CD4-positive, alpha-beta T cell (primary cell): Measurements from ENCODE around the gene SEC16A. TPM values are rescaled to one million over a fixed set of nuclear protein-coding genes. Genes with fewer than 3 reads are reported as not detected.
A peak's percentile ranks its signal among the peaks of the same experiment; 100 is the strongest.

Experiments used
- ATAC-seq: fragments of 200-7000 bp; cut with Tn5 transposase; one replicate; pipeline ENCODE4 v1.10.0; 2022; ENCODE audit warnings: mild to moderate bottlenecking; ENCODE audit not compliant: poor library complexity
- CTCF ChIA-PET: fragments of 350-600 bp; sonication (Branson Sonifier 250); formaldehyde crosslinking; loops from one replicate; lab custom pipeline; 2021; ENCODE audit warnings: antibody characterized with exemption, inconsistent platforms; lab: Charles Lee
- POLR2A ChIA-PET: fragments of 350-600 bp; sonication (Branson Sonifier 250); formaldehyde crosslinking; loops from one replicate; lab custom pipeline; 2021; ENCODE audit warnings: antibody characterized with exemption, inconsistent platforms; lab: Charles Lee
- DNase-seq, 14 experiments: peaks; one replicate each; pipeline ENCODE4 v3.0.0-alpha.2; 2013 to 2020; ENCODE audit warnings: mixed read lengths in 2 of 14
- H3K27ac ChIP-seq, 2 donors: one replicate each; pipeline versions ENCODE4 v1.5.1 to v1.7.0; 2013; ENCODE audit warnings: low read length in 2 of 2, low read depth in 1 of 2, mild to moderate bottlenecking in 1 of 2
- H3K27me3 ChIP-seq, 2 experiments: 1 replicate in 1 of 2; 2 replicates in 1 of 2; pipeline versions ENCODE4 v1.6.1 to v1.7.0; 2013; ENCODE audit warnings: low read length in 2 of 2, control low read depth in 1 of 2, mild to moderate bottlenecking in 1 of 2, moderate library complexity in 1 of 2; ENCODE audit not compliant: insufficient read depth in 2 of 2, control insufficient read depth in 1 of 2
- H3K36me3 ChIP-seq: one replicate; pipeline ENCODE4 v1.6.1; 2013; ENCODE audit warnings: low read length, control low read depth; ENCODE audit not compliant: insufficient read depth
- H3K4me1 ChIP-seq: one replicate; pipeline ENCODE4 v1.6.1; 2013; ENCODE audit warnings: low read length, control low read depth; ENCODE audit not compliant: insufficient read depth
- H3K4me3 ChIP-seq: one replicate; pipeline ENCODE4 v1.5.1; 2013; ENCODE audit warnings: mild to moderate bottlenecking, low read length, moderate library complexity
- H3K9me3 ChIP-seq, 2 experiments: 1 replicate in 1 of 2; 2 replicates in 1 of 2; pipeline versions ENCODE4 v1.6.1 to v1.7.0; 2013; ENCODE audit warnings: low read length in 2 of 2, mild to moderate bottlenecking in 2 of 2, control low read depth in 1 of 2, moderate library complexity in 1 of 2; ENCODE audit not compliant: control insufficient read depth in 1 of 2, insufficient read depth in 1 of 2
- H3K27ac Mint-ChIP-seq: one replicate; pipeline ENCODE4 v1.8.0; 2020; ENCODE audit warnings: mixed read lengths
- H3K27me3 Mint-ChIP-seq: one replicate; pipeline ENCODE4 v1.8.0; 2021; ENCODE audit warnings: mixed read lengths
- H3K36me3 Mint-ChIP-seq: one replicate; pipeline ENCODE4 v1.8.0; 2021; ENCODE audit warnings: low read depth, mixed read lengths
- H3K4me1 Mint-ChIP-seq: one replicate; pipeline ENCODE4 v1.8.0; 2021; ENCODE audit warnings: low read depth, mixed read lengths
- H3K4me3 Mint-ChIP-seq: one replicate; pipeline ENCODE4 v1.8.0; 2020; ENCODE audit warnings: mild to moderate bottlenecking, mixed read lengths
- H3K9me3 Mint-ChIP-seq: one replicate; pipeline ENCODE4 v1.8.0; 2020; ENCODE audit warnings: mixed read lengths
- CTCF ChIP-seq: fragments of 200-600 bp; IDR thresholded peaks from one replicate; pipeline ENCODE4 v1.8.0; 2022; ENCODE audit warnings: antibody characterized with exemption, mild to moderate bottlenecking
- intact Hi-C, 2 experiments: fragments of 100-400 bp; cut with DNase I in 1 of 2; cut with micrococcal nuclease in 1 of 2; formaldehyde crosslinking; loops; one replicate each; pipeline versions ENCODE4 v1.15.1 to v1.9.0; 2023 to 2025; cut with DNase I, micrococcal nuclease
- total RNA-seq, 174 experiments: library from RNA in 2 of 174; stranded (reverse) in 2 of 174; gene quantifications; one replicate each; pipeline ENCODE4 v1.2.3 and lab custom pipeline; 2021 to 2026

The SEC16A gene
- total RNA-seq, 2 experiments from 2014 or later: 73.0 to 75.0 TPM

- Histone ChIP-seq H3K27ac (no peak overlapping the region), H3K4me1 (no peaks in the 10 kb centered on the region), H3K27me3 (no peaks in the 10 kb centered on the region), H3K36me3 (peaks cover 86% of the 10 kb centered on the region), H3K4me3 (no peak overlapping the region), H3K9me3 (no peaks in the 10 kb centered on the region)
- no peaks in the 10 kb centered on the region for H3K27me3 Mint-ChIP-seq
- ATAC-seq: no peak
- no peak overlapping the region for H3K4me3 Mint-ChIP-seq
- ChIA-PET POLR2A (no interaction called here), CTCF (no interaction called here)
- intact Hi-C loops: no loop called here
- H3K27ac Mint-ChIP-seq: no peak overlapping the region
- no peaks in the 10 kb centered on the region for H3K4me1 Mint-ChIP-seq
- peaks cover 86% of the 10 kb centered on the region for H3K36me3 Mint-ChIP-seq
- TF ChIP-seq CTCF: no peak
- DNase-seq: no peak
- no peaks in the 10 kb centered on the region for H3K9me3 Mint-ChIP-seq
Observed at GRCh38 chr9:136448655-136449054, 34.2 kb downstream of the SEC16A start.

GRCh38 chr9:136447173-136447778, 35.6 kb downstream of the SEC16A start:
- intact Hi-C loops: no loop called here
- H3K4me1 ChIP-seq: no peaks in the 10 kb centered on the region
- H3K27ac ChIP-seq: no peak overlapping the region
- Mint-ChIP-seq H3K27ac (no peak overlapping the region), H3K4me3 (no peak overlapping the region), H3K36me3 (peaks cover 92% of the 10 kb centered on the region), H3K4me1 (no peaks in the 10 kb centered on the region), H3K9me3 (no peaks in the 10 kb centered on the region), H3K27me3 (no peaks in the 10 kb centered on the region)
- H3K36me3 ChIP-seq: peaks cover 90% of the 10 kb centered on the region
- H3K4me3 ChIP-seq: no peak overlapping the region
- ATAC-seq (no peak), DNase-seq (peak in 1 of 14 experiments; percentile 18)
- TF ChIP-seq CTCF: no peak
- POLR2A ChIA-PET: no interaction called here
- H3K27me3 ChIP-seq: no peaks in the 10 kb centered on the region
- no peaks in the 10 kb centered on the region for H3K9me3 ChIP-seq
- CTCF ChIA-PET: interaction anchor here (0.5 kb wide), 1 partner anchor 115 kb away, joined by 4 read pairs; no protein-coding TSS in a partner anchor

- no peaks in the 10 kb centered on the region for H3K9me3 Mint-ChIP-seq
- no peak overlapping the region for H3K4me3 Mint-ChIP-seq
- ATAC-seq (no peak), DNase-seq (no peak)
- H3K27me3 Mint-ChIP-seq: no peaks in the 10 kb centered on the region
- Histone ChIP-seq H3K4me1 (no peaks in the 10 kb centered on the region), H3K27ac (no peak overlapping the region), H3K36me3 (peaks cover 91% of the 10 kb centered on the region), H3K4me3 (no peak overlapping the region), H3K9me3 (no peaks in the 10 kb centered on the region), H3K27me3 (no peaks in the 10 kb centered on the region)
- intact Hi-C loops: no loop called here
- ChIA-PET POLR2A (interaction anchor here (0.7 kb wide), 2 partner anchors 12 to 38 kb away, joined by 3 to 5 read pairs; no protein-coding TSS in a partner anchor), CTCF (no interaction called here)
- no peak overlapping the region for H3K27ac Mint-ChIP-seq
- H3K36me3 Mint-ChIP-seq: peaks cover 93% of the 10 kb centered on the region
- no peaks in the 10 kb centered on the region for H3K4me1 Mint-ChIP-seq
- no peak for TF ChIP-seq CTCF
Observed at GRCh38 chr9:136445799-136446198, 37.0 kb downstream of the SEC16A start.
